Esophagus muscularis mucosa (tissue), 4 donors: ENCODE measurements around the gene CR1L. TPM values are rescaled to one million over a fixed set of nuclear protein-coding genes. Genes with fewer than 3 reads are reported as not detected.
"Not testable (repeated sequence)": the region's sequence is repeated elsewhere in the genome, so short reads cannot be mapped to it uniquely, and the experiment has no call there.

Experiments used
- DNase-seq: peaks from one replicate; pipeline ENCODE4 v3.0.0-alpha.2; 2017; ENCODE audit errors: extremely low spot score
- H3K27ac ChIP-seq, 4 donors: fragments of 200-600 bp; sonication (generic); replicated peaks in 1 of 4; 1 replicate in 3 of 4; 2 replicates in 1 of 4; pipeline ENCODE4 v1.5.1; 2016 to 2019; ENCODE audit warnings: mild to moderate bottlenecking in 1 of 4
- H3K27me3 ChIP-seq, 4 donors: fragments of 200-600 bp; sonication (generic); one replicate each; pipeline versions ENCODE4 v1.5.1 to v1.6.0; 2016 to 2019
- H3K36me3 ChIP-seq, 4 donors: fragments of 200-600 bp; sonication (generic); one replicate each; pipeline ENCODE4 v1.5.1; 2016 to 2019
- H3K4me1 ChIP-seq, 4 donors: fragments of 200-600 bp; sonication (generic); one replicate each; pipeline ENCODE4 v1.5.1; 2016 to 2019
- H3K4me3 ChIP-seq, 4 donors: fragments of 200-600 bp; sonication (generic); 1 replicate in 2 of 4; 2 replicates in 2 of 4; pipeline ENCODE4 v1.5.1; 2016 to 2019; ENCODE audit warnings: mild to moderate bottlenecking in 4 of 4, moderate library complexity in 1 of 4
- H3K9me3 ChIP-seq, 4 donors: fragments of 200-600 bp; sonication (generic); 1 replicate in 3 of 4; 2 replicates in 1 of 4; pipeline ENCODE4 v1.5.1; 2016 to 2019
- EP300 ChIP-seq: sonication (generic); formaldehyde crosslinking; IDR thresholded peaks from one replicate; pipeline ENCODE4 v1.6.1; 2017; ENCODE audit warnings: antibody characterized with exemption
- POLR2A ChIP-seq: fragments of 450-650 bp; IDR thresholded peaks from one replicate; pipeline ENCODE4 v1.6.1; 2017; ENCODE audit warnings: antibody characterized with exemption, moderate library complexity, mild to moderate bottlenecking, low read depth
- POLR2AphosphoS5 ChIP-seq, 2 donors: sonication (generic); formaldehyde crosslinking; IDR thresholded peaks; one replicate each; pipeline ENCODE4 v1.6.1; 2017; ENCODE audit warnings: antibody characterized with exemption in 2 of 2
- WGBS: methylation state at CpG from one replicate; pipeline ENCODE4 v1.1.5; 2018; 5-methylcytosine and 5-hydroxymethylcytosine counted together
- intact Hi-C: fragments of 100-400 bp; cut with DNase I; formaldehyde crosslinking; loops from one replicate; pipeline ENCODE4 v1.15.1; 2023
- total RNA-seq, 4 donors: library from RNA; depleted of rRNA; stranded (reverse); fragments of >200 nt; gene quantifications; one replicate each; pipeline versions ENCODE4 v1.1.0 to v1.2.1, GENCODE V29; 2016
- TF ChIP-seq, protein P1 (sequence below), 3 experiments: fragments of 200-600 bp in 2 of 3; fragments of 450-650 bp in 1 of 3; sonication (generic) in 2 of 3; IDR thresholded peaks; one replicate each; pipeline ENCODE4 v1.5.1; 2017 to 2019; ENCODE audit warnings: antibody characterized with exemption in 3 of 3, mild to moderate bottlenecking in 2 of 3, moderate library complexity in 1 of 3

The CR1L gene
- total RNA-seq, 4 donors from 2014 or later: not detected

DNA sequence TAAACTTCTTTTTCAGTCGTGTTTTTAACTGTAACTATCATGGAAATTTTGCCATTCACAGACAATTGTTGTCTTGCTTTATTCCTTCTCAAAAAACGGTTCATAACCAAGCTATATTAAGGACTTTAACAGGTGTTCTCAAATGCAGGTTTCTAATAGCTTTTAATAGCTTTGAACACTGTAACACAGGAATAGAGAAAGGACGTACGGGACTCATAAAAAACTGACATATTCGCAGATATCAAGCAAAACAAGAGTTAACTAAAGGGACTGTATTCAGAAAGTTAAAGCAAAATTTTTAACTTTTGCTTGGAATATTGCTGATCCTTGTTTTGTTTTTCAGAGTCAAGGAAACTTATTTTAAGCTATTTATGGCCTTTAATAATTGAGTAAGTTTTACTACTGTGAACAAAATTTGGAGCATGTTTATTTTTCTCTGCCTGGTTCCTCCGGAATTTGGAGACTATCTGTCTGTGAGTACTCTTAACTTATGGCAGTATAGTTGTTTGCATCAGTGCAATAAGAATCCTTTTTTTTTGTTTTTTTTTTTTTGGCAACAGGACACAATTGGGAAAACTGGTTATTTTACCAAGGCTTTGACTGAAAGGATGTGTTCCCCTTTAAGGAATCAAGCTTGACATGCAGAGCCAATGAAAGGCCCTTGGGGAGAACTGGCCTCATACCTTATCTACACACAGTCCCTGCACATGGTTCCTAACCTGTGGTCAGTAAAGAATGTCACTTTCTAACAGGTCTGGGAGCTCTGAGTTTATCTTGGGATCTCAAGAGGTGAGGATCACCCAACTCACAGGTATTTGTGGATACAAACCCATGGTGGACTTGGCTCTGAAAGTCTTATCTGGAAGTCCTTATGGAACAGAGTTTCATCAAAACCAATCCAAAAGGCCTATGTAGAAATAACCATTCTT lies 101.2 kb downstream of the CR1L start:
- intact Hi-C loops: no loop called here
- peaks cover 6 to 10% (median 9%) of the 10 kb centered on the region in 4 donors for H3K4me1 ChIP-seq
- TF ChIP-seq, protein P1, sequence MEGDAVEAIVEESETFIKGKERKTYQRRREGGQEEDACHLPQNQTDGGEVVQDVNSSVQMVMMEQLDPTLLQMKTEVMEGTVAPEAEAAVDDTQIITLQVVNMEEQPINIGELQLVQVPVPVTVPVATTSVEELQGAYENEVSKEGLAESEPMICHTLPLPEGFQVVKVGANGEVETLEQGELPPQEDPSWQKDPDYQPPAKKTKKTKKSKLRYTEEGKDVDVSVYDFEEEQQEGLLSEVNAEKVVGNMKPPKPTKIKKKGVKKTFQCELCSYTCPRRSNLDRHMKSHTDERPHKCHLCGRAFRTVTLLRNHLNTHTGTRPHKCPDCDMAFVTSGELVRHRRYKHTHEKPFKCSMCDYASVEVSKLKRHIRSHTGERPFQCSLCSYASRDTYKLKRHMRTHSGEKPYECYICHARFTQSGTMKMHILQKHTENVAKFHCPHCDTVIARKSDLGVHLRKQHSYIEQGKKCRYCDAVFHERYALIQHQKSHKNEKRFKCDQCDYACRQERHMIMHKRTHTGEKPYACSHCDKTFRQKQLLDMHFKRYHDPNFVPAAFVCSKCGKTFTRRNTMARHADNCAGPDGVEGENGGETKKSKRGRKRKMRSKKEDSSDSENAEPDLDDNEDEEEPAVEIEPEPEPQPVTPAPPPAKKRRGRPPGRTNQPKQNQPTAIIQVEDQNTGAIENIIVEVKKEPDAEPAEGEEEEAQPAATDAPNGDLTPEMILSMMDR (IDR thresholded peaks at IDR 0.05): no peak
- TF ChIP-seq POLR2AphosphoS5 (IDR thresholded peaks at IDR 0.05) (no peak), POLR2A (no peak), EP300 (no peak)
- no peak for DNase-seq
- no peaks in the 10 kb centered on the region for H3K9me3 ChIP-seq
- no peak overlapping the region for H3K4me3 ChIP-seq
- no peaks in the 10 kb centered on the region for H3K27me3 ChIP-seq
- 84% methylated on average over 6 of the region's 6 CpGs for WGBS
- H3K27ac ChIP-seq: no peak overlapping the region
- H3K36me3 ChIP-seq: no peaks in the 10 kb centered on the region

DNA sequence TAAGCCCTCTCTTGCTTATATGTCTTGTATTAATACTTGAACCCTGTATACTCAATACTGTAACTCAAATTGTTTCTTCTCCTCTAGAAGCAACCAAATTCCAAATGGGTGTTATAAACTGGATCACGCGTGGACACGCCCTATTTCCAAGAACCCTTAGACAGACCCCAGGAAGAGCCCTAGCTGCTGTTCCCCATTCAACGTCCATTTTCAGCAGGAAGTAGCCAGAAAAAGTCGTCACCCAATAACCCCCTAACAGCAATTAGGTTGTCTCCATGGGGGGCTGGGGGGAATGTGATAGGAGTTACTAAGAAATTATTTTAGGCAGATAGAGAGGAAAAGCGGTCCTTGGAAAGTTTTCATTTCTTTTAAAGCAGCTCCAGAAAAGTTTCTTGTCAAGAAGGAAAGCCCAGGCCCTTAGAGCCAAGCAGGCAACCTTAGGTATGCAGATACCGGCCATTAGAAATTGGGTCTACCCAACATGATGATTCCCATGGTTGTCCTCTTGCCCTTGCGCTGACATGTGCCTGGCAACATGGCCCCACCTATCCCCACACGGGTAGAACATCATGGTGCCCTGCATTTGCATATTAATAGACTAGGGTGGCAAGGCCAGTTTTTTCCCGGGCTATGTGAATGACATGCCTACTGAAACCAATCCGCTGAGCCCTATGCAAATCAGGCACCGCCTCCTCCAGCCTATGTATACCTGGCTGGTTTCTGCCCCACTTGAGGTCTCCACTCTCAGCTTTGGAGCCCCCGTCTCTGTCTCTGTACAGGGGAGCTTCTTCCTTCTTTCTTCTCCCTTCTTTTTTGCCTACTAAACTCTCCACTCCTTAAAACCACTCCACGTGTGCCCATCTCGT lies 102.9 kb downstream of the CR1L start:
- Histone ChIP-seq H3K27me3 (no peaks in the 10 kb centered on the region), H3K9me3 (no peaks in the 10 kb centered on the region), H3K4me1 (peaks cover 13 to 17% (median 14%) of the 10 kb centered on the region in 4 donors), H3K4me3 (no peak overlapping the region), H3K36me3 (no peaks in the 10 kb centered on the region), H3K27ac (no peak overlapping the region)
- DNase-seq: no peak
- intact Hi-C loops: no loop called here
- 90% methylated on average over 15 of the region's 15 CpGs for WGBS
- TF ChIP-seq, protein P1 (IDR thresholded peaks at IDR 0.05): no peak
- TF ChIP-seq EP300 (no peak), POLR2AphosphoS5 (IDR thresholded peaks at IDR 0.05) (no peak), POLR2A (no peak)

DNA sequence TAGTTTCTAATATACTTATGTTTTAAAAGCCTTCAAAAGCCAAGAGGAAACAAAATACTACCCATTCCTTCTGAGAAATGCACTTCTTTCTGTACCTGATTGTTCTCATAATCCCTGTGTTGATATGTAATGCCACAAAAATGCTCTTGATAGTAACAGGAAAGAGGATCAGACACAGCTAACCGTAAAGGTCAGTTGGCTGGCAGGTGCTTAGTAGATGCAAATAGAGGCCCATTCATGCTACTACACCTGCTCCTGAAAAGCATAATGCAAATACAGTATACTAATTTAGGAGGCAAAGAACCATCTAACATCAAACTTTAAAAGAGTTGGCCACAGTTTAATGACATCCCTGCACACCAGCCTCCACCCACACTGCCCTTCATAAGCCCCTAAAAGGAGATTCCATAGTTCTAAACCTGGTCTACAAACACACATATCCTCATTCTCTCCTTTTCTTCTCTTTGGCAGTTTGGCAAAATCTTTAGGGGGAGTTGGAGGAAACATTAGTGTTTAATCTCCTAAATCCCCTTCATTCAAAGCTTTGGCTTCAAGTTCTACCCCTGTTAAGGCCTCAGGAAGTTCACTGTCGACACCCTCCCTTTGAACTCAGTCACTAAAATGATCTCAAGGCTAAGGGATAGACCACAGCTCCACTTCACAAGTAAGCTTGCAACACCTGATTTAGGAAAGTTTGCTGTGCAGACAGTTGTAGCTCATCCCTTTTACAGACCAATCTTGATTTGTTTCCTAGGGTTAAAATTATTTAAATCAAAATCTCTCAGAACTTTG lies 104.0 kb downstream of the CR1L start:
- DNase-seq: no peak
- Histone ChIP-seq H3K27ac (no peak overlapping the region), H3K27me3 (no peaks in the 10 kb centered on the region), H3K9me3 (no peaks in the 10 kb centered on the region), H3K4me1 (peaks cover 24 to 27% (median 25%) of the 10 kb centered on the region in 4 donors), H3K36me3 (no peaks in the 10 kb centered on the region), H3K4me3 (no peak overlapping the region)
- 64% methylated on average over 2 of the region's 2 CpGs for WGBS
- TF ChIP-seq POLR2A (no peak), EP300 (no peak), POLR2AphosphoS5 (IDR thresholded peaks at IDR 0.05) (no peak)
- TF ChIP-seq, protein P1 (IDR thresholded peaks at IDR 0.05): no peak
- intact Hi-C loops: no loop called here

DNA sequence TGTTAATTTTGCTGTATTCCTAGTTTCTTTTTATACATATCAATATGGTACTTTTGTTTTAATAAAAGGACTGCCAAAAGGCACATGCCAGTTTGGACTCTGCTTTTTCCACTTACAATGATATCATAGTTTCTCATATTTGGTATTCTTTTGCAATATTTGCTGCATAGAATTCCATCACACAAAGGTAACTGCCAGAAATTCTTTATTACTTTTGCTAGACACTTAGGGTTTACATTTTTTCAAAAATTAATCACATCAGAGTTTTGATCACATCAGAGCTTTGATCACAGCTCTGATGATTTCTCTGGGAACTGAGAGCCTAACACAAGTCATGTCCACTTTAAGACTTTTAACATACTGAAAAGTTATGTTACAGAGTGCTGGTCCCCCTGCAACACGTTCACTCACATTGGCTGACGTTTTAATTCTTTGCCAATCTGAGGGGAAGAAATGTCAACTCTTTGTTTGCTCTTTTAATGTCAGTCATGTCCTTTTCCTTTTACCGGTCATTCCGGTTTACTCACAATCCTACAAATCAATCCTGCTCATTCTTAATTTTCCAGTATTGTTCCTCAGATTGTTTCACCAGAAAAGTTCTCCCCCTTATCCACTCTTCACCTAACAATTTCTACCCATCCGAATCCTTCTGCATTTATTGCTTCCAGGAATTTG lies 105.8 kb downstream of the CR1L start:
- TF ChIP-seq, protein P1 (IDR thresholded peaks at IDR 0.05): no peak
- TF ChIP-seq POLR2AphosphoS5 (IDR thresholded peaks at IDR 0.05) (no peak), POLR2A (no peak), EP300 (no peak)
- DNase-seq: no peak
- H3K27ac ChIP-seq: peak overlapping the region; percentile 88 to 91 (median 89)
- H3K4me3 ChIP-seq: peak overlapping the region; percentile 75 to 93 (median 88)
- peaks cover 41 to 46% (median 42%) of the 10 kb centered on the region in 4 donors for H3K4me1 ChIP-seq
- no peaks in the 10 kb centered on the region for H3K9me3 ChIP-seq
- intact Hi-C loops: loop anchor here (5.0 kb wide), 2 partner anchors 47 to 122 kb away; no protein-coding TSS in a partner anchor
- no peaks in the 10 kb centered on the region for H3K27me3 ChIP-seq
- no peaks in the 10 kb centered on the region for H3K36me3 ChIP-seq
- 62% methylated on average over 5 of the region's 5 CpGs for WGBS

DNA sequence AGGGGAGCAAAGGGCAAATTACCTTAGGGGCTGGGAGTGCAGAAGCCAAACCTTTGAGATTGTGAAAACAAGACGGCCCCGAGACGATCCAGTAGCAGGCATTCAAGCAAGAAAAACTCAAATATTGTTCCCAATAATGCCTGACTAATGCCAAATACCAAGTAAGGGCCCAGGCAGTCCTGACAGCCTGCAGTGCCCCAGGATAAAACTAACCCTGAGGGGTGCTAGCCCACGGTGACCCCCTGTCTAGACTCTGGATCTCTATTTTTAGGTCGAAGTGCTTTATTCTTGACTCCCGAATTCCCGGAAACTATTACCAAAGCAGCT lies 106.5 kb downstream of the CR1L start:
- Histone ChIP-seq H3K4me3 (peak overlapping the region; percentile 75 to 93 (median 88)), H3K27ac (peak overlapping the region; percentile 88 to 91 (median 89)), H3K4me1 (peaks cover 42 to 51% (median 47%) of the 10 kb centered on the region in 4 donors)
- not testable (repeated sequence) for H3K36me3 ChIP-seq, H3K27me3 ChIP-seq, DNase-seq, H3K9me3 ChIP-seq
- intact Hi-C loops: loop anchor here (5.0 kb wide), 2 partner anchors 46 to 121 kb away; no protein-coding TSS in a partner anchor
- WGBS: 18% methylated on average over 7 of the region's 7 CpGs
